Fibroblast of the conjunctiva (primary cell): ENCODE measurements around the gene IGSF9B.

Experiments used
- DNase-seq: peaks from one replicate; pipeline ENCODE4 v3.0.0-alpha.2; 2010; ENCODE audit warnings: low read depth

The IGSF9B gene

GRCh38 chr11:133919330-133920108, 37.2 kb downstream of the IGSF9B start:
- no peak for DNase-seq

GRCh38 chr11:133918608-133919260, 38.0 kb downstream of the IGSF9B start:
- no peak for DNase-seq

- no peak for DNase-seq
Measured at GRCh38 chr11:133917921-133918607, 38.7 kb downstream of the IGSF9B start.

- DNase-seq = no peak
Measured at GRCh38 chr11:133916784-133917440, 39.9 kb downstream of the IGSF9B start.

DNA sequence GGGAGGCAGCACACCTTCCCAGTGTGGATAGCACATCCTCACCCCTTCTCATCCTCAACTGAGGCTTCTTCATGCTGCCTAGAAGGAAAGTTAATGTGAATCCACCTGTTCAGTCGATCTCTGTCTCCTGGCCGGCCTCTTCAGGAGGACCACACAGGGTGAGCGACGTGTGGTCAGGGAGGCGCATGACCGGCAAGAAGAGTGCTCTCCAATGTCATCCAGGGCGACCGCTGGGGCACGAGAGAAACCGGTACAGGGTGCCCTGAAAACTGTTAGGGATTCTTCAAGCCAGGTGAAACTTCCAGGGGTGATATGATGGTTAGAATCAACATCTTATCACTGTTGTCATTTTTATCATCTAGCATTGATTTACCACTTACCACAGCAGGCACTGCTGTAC, 43.0 kb downstream of the IGSF9B start:
- no peak for DNase-seq

GRCh38 chr11:133911171-133911570, 45.6 kb downstream of the IGSF9B start:
- no peak for DNase-seq

- DNase-seq = no peak
Measured at GRCh38 chr11:133910101-133910500, 46.7 kb downstream of the IGSF9B start.

DNA sequence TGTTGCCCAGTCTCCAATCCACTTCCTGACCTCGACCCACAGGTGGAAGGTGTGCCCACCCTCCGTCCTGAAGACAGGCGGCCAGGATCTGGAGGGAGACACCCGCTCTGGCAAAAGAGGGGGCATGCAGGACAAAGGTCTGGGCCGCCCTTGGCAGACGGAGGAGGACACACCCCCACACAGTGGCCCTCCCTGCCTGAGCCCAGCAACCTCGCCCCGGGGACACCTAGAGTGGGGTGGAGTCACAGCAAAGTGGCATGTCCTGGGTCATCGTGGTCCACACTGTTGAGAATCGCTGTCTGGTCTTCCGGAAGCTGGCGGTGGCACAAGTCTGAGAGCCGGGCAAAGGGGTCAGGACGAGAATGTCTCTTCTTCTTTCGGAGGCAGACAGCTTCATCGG, 47.9 kb downstream of the IGSF9B start:
- DNase-seq = no peak

- no peak for DNase-seq
Measured at GRCh38 chr11:133907841-133908241, 48.9 kb downstream of the IGSF9B start.

GRCh38 chr11:133907216-133907615, 49.6 kb downstream of the IGSF9B start:
- DNase-seq = no peak

DNA sequence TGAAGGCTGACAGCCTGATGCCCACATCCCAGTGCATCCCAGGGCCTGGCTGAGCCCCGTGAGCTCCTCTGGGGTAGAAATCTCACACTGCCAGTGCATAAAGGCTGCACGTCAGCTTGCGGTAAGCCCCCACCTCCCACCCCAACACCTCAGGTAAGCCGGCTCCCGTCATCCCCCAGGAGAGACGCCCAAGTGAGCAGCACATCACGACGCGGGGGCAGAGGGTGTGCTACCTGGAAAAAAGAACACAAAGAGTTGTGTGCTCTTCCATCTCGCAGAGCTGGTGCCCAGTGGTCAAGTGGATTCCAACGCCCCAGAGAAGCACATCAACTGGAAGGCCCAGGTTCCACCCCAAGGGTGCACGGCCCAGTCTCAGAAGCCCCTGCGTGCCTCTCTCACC, 50.0 kb downstream of the IGSF9B start:
- DNase-seq = no peak

- DNase-seq = no peak
Measured at GRCh38 chr11:133906241-133906640, 50.5 kb downstream of the IGSF9B start.

DNA sequence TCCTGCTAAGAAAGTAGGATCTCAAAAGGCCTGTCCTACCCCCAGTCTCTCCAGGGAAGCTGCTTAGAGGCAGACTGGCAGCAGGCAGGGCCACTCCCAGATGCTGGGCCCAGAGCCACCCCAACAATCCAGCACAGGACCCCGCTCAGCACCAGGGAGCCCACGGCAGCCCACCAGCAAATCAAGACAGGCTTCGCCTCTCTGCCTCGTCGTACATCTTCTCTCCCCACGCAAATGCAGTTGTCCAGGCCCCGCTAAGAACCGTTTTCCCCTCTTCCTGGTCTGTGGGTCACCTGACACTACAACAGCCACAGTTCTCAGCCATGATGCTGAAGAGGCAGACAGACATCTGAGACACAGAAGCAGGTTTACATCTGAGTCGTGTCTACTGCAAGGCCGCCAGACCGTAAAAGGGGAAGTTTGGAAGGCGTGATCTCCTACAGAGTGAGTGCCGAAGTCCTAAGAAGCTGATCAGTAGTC, 51.1 kb downstream of the IGSF9B start:
- DNase-seq = no peak

GRCh38 chr11:133904818-133905515, 51.8 kb downstream of the IGSF9B start:
- DNase-seq = no peak

- no peak for DNase-seq
Measured at GRCh38 chr11:133903875-133904817, 52.6 kb downstream of the IGSF9B start.

- no peak for DNase-seq
Measured at GRCh38 chr11:133903056-133903455, 53.7 kb downstream of the IGSF9B start.

- DNase-seq = no peak
Measured at GRCh38 chr11:133902506-133902905, 54.3 kb downstream of the IGSF9B start.

GRCh38 chr11:133901999-133902398, 54.8 kb downstream of the IGSF9B start:
- DNase-seq = no peak

DNA sequence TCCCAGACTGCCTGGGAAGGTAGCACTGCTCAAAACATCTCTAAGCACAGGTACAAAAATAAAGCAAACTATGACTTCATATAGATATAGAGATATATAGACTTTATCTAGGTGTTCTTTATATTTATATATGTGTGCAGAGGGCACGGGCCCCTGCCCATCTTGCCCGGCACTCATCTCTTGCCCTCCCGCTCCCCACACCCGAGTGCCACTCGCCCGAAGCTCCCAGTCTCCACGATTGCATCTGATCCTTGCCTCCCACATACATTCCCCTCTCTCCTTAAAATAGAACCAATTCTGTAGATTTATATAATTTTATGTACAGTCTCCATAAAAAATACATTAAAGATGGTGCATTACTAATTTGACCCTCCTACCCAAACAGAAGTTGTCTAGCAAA, 55.5 kb downstream of the IGSF9B start:
- no peak for DNase-seq
